Stimulated activated CD8-positive, alpha-beta memory T cell treated with anti-CD3 and anti-CD28 coated beads, Interleukin-7, amount 100 ng/mL, for 4 hours (primary cell): Measurements from ENCODE around the gene LGALS4.
"Not testable (repeated sequence)": the region's sequence is repeated elsewhere in the genome, so short reads cannot be mapped to it uniquely, and the experiment has no call there.

ENCODE experiments used
- DNase-seq, 2 donors: peaks; one replicate each; pipeline ENCODE4 v3.0.0-alpha.2; 2020; ENCODE audit warnings: low read depth in 2 of 2

LGALS4 gene, protein sequence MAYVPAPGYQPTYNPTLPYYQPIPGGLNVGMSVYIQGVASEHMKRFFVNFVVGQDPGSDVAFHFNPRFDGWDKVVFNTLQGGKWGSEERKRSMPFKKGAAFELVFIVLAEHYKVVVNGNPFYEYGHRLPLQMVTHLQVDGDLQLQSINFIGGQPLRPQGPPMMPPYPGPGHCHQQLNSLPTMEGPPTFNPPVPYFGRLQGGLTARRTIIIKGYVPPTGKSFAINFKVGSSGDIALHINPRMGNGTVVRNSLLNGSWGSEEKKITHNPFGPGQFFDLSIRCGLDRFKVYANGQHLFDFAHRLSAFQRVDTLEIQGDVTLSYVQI

DNA sequence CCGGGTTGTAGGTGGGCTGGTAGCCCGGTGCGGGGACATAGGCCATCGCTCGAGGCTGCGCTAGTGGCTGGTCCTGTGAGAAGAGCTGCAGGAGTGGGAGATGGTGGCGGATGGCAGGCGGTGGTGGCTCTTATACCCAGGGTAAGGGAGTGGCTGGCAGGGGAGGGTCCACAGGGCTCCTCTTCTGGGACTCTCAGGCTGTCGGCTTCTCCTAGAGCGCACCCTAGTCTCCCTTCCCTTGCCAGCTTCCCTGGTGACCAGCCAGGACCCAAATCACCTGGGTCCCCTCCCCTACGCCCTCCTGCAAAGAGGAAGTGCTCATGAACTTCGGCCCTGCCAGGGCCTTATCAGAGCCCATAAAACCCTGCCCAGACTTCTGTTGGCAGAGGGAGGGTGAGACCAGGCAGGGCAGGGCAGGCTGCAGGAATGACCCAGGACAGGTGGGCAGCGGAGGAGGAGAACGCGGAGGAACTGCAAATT lies at the start of gene LGALS4:
Gene LGALS4, minus strand, starts transcription at position 105 of the 480 bp plus-strand sequence. Its CDS starts 59 bp downstream, at position 46.
- DNase-seq, result no peak

DNA sequence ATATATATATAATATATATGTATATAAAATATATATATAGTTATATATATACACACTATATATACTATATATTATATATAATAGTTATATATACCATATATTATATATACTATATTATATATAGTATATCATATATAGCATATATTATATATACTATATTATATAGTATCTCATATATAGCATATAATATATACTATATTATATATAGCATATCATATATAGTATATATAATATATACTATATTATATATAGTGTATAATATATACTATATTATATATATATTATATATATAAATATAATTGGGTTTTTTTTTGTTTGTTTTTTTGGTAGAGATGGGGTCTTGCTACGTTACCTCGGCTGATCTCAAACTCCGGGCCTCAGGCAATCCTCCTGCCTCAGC lies 48.6 kb upstream of the LGALS4 start:
- DNase-seq, result no peak

DNA sequence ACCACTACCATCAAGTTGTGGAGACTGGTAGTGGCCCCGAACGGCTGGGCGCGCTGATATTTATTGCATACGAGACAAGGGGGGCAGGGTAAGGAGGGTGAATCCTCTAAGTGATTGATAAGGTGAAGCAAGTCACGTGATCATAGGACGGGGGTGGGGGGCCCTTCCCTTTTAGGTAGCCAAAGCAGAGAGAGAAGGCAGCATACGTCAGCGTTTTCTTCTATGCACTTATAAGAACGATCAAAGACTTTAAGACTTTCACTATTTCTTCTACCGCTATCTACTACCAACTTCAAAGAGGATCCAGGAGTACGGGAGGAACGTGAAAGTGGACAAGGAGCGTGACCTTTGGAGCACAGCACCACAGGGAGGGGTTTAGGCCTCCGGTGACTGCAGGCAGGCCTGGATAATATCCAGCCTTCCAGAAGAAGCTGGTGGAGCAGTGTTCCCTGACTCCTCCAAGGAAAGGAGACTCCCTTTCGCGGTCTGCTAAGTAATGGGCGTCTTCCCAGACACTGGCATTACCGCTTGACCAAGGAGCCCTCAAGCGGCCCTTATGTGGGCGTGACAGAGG lies 47.0 kb upstream of the LGALS4 start:
- DNase-seq, result not testable (repeated sequence)

DNA sequence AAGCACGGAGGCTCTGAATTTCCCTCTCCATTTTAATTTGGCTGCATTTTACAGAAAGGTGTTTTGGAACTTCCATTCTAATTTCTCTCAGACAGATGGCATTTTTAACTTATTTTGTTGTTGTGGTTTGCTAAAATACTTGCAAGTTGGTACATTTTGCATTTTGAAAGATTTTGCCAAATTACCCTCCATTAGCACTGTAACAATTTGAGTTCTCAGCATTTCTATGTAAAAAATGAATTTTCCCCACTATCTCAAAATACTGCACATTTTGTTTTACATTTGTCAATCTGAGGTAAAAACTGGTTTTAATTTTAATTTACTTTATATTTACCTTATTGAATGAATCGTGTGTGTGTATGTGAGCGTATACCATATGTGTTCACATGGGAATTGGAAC lies 44.1 kb upstream of the LGALS4 start:
- DNase-seq, result no peak

DNA sequence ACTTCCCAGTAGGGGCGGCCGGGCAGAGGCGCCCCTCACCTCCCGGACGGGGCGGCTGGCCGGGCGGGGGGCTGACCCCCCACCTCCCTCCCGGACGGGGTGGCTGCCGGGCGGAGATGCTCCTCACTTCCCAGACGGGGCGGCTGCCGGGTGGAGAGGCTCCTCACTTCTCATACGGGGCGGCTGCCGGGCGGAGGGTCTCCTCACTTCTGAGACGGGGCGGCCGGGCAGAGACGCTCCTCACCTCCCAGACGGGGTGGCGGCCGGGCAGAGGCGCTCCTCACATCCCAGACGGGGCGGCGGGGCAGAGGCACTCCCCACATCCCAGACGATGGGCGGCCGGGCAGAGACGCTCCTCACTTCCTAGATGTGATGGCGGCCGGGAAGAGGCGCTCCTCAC lies 43.0 kb upstream of the LGALS4 start:
- not testable (repeated sequence) for DNase-seq

DNA sequence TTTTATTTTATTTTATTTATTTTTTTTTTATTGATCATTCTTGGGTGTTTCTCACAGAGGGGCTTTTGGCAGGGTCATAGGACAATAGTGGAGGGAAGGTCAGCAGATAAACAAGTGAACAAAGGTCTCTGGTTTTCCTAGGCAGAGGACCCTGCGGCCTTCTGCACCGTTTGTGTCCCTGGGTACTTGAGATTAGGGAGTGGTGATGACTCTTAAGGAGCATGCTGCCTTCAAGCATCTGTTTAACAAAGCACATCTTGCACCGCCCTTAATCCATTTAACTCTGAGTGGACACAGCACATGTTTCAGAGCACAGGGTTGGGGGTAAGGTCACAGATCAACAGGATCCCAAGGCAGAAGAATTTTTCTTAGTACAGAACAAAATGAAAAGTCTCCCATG lies 42.2 kb upstream of the LGALS4 start:
- DNase-seq, result not testable (repeated sequence)

DNA sequence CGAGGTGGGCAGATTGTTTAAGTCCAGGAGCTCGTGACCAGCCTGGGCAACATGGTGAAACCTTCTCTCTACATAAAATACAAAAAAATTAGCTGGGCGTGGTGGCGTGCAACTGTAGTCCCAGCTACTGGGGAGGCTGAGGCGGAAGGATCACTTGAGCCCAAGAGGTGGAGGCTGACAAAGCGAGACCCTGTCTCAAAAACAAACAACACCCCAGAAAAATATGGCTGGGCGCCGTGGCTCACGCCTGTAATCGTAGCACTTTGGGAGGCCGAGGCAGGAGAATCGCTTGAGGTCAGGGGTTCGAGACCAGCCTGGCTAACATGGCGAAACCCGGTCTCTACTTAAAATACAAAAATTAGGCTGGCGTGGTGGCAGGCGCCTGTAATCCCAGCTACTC lies 40.5 kb upstream of the LGALS4 start:
- DNase-seq, result no peak

DNA sequence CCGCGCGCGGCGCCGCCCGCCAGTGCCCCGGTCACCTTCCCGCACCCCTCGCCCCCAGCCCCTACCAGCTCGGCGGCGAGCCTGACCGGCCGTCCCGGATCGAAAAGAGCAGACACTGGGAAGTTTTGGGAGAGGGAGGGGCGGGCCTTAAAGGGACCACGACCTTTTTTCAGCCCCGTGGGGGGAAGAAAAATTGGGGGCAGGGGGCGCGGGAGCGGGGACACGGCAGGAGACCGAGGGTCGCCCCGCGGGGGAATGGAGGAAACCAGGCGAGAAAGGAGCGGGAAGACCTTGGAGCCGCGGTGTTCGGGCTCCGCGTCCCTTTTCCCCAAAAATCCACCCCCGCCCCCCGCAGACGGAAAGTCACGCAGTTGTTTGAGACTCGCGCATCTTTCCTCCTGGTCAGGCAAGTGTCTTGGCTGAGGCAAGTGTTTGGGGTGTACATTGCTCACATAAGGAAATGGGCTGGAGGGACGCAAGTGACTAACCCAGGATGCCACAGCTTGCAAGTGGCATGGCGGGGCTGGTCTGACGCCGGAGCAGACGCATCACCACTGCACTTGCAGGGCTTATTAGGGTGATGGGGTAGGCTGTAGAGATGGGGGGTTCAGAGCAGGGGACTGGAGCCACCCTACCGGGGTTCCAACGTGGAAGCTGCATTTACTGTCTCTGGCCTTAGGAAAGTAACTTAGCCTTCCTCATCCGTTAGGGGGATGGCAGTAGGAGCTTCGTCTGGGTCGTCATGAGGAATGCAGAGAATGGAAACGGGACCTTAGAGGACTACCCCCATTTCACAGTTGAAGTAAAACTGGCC lies 39.7 kb upstream of the LGALS4 start:
- peak; percentile 55 to 60 for DNase-seq

DNA sequence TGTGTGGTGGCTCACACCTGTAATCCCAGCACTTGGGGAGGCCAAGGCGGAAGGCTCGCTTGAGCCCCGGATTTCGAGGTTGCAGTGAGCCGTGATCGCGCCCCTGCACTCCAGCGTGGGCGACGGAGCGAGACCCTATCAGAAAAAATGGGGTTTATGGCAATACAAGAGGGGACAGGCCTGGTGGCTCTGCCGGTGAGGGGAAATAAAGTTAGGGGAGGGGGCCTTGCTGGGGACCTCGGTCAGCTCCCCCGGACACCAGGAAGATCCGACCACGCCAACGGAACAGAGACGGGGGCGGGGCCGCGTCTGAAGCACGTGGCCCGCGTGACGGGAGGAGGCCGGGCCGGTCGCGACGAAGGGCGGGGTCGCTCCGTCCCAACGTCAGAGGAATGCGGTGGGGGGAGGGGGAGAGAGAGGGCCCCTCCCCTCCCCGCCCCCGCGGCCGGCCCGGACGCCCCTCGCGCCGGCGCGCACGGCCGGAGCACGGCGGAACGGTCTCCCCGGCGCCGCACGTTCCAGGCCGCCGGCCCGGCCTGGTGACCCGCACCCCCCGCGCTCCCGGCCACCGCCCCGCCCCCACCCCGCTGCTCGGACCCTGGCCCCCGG lies 39.0 kb upstream of the LGALS4 start:
- peak; percentile 83 to 89 for DNase-seq

DNA sequence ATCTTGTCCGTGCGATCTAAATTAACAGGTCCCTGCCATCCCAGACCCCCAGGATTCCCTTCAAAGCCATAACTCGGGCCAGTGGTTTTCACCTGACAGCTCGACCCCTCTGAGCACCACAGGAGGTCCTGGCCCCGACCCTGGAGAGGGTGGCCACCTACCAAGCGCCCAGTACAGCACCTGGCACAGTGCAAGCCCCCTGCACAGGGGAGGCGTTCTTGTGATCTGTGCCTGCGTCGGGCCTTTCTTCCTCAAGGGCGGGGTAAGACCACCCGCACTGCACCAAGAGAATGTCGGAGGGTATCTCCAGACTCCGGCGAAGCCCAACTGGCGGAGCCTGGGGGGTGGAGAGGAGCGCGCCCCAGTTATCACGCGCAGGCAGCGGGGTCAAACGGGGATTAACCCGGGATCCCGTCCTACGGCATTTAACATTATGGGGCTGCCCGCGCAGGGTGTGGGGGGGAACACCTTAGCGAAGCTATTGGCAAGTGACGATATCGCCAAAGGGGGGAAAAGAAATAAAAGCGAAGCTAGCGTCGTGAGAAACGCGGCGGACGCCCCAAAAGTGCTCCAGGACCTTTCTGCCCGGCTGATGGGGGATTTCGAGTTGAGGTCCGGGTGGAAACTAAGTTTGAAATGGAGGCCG lies 38.4 kb upstream of the LGALS4 start:
- no peak for DNase-seq

DNA sequence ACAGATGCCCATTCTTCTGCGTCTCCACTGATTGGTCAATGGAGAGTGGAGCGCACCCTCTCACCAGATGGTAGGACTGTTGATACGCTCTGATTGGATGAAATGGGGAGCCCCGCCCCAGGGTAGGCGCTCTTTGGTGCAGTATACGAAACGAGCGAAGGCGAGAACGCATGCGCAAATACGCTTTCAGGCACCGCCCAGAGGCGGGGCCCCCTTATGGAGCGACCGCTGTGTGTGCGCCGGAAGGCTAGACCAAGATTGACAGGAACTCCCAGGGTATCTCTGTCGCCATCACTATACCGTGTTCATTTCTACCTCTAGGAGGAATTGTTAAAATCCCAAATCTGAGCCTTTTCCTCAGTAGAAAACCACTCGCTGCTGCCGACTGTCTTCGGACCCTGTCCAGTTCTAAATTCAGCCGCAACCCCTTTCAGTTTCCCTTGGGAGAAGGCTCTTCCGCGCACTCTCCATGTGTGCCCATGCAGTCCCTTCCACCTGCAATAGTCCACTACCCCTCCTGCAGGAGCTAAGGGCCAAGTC lies 37.8 kb upstream of the LGALS4 start:
- peak; percentile 98 to 99 for DNase-seq

DNA sequence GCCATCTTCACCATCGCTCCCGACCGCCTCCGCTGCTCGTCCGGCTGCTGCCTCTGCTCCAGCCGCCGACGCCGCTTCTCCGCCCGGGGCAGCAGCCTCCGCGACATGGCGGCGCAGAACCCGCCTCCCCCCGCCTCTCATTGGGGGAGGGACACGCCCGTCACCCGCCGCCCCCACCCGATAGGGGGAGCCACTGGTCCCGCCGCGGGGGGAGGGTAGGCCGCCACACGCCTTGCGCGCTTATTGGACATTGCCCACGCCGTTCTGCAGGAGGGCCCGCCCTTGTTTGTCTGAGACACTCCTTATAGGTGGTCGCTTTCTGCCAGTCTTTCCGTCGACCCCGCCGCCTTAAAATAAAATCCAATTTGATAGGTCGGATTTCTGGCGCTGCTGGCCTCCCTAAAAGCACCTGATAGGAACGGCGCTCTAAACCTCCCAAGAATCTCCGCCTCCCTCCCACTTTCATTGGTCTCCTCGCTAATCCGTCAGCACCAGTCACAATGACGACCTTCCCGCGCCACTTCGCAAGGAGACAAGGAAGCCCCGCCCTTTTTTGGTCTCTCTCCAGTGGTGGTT lies 37.2 kb upstream of the LGALS4 start, which contains the start of gene HNRNPL:
Gene HNRNPL, minus strand, starts transcription at position 127 of the 576 bp plus-strand sequence. Its CDS starts 20 bp downstream, at position 107.
- peak; percentile 99 for DNase-seq

DNA sequence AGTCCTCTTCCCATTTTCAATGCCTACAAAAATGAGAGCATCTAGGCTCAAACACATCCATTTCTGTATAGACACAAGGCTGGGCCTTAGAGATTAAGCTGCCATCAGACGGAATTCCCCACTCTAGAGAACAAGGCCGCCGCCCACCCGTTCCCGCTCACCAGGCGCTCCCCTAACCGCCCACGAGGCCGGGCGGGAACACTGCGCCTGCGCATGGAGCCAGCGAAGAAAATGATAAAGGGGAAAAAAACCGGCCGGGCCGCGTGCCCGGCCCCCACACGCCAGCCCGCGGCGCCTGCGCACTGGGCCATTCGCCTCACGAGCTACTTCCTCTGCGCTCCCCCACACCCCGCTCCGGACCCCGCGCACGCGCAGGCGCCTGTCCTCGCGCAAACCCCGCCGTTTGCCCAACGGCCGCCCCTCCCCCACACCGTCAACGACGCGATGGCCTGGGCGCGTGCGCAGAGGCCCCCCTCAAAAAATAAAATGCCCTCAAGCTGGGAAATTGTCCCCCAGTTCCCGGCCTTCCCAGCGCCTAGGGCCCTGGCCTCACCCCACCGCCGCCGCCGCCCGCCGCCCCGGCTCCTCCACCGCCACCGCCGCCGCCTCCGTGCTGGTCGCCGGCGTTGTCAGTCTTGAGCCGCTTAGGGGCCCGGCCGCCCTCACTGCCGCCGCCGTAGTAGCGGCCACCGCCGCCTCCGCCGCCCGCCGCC lies 36.6 kb upstream of the LGALS4 start:
- peak; percentile 97 to 99 for DNase-seq

DNA sequence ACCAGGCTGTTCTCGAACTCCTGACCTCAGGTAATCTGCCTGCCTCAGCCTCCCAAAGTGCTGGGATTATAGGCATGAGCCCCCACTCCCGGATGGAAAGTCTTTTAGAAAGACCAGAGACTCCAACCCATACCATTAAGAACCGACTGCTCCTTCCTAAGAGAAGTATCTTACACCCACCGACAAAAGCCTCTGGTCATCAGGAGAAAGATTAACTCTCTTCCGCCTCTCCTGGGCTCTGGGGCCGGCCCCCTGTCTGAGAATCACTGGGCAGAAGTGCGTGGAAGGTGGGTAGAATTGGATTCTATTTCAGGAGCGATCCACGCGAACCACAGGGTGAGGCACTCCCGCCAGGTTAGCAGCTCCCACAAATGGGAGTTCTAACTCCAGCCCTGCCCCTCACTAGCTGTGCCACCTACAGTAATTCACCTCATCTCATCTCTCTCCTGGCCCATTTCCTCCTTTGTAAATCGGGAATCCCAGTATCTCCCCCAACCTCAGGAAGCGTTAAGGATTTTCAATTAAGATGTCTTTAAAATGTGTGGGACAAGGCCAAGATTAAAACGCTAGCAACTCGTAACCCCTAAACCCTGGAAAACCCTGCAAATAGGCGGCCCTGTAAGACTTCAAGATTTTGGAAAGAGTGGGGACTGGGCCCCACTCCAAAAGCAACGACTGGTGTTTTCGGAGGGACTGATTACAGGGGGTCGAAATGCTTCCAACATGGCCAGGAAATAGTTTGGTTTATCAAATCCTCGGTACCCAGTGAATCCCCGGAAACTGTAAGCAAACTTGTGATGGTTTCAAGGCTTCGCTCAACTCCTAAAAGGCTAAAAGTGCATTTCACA lies 35.8 kb upstream of the LGALS4 start:
- DNase-seq, result no peak

DNA sequence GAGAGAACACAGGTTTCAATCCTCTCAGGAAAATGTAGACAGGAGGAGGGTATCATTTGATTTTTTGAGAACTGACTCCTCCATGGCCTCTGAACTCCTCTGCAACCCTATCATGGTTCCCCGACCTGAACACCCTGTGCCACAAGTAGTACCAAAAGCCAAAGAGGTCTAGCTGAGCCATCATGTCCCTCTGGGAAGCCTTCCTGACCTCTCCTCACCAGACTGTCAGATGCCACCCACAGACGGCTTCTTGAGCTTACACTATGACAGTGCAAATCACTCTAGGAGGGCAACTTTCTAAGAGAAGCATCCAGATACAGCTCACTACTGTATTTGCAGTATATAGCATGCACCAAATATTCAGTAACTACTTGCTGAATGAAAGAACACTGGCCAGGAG lies 33.4 kb upstream of the LGALS4 start:
- no peak for DNase-seq

DNA sequence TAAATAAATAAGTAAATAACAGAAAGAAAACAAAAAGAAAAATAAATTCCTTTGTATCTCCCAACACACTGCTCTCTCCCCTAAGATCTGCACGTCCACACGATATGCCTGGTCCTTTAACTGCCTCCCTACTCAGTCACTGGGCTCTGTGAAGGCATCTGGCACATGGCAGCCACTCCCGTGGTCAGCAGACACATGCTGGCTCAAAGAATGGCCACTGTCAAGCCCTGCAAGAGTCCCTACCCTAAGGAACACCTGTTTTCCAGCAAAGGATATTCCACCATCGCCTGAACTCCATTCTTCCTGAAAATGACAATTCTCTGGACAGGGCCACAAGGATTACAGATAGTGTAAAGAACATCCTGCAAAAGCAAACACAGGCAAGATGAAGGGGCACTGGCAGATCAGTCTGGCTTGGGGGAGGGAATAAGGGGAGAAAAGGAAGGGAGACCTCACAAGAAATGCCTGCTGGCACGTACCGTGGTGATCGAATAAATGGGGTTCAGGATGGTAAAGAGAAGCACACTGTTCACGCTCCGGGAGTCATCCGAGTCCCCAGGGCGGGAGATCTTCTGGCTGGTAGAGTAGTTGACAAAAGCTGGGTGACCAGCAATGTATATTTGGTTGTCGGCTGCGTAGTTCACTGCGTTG lies 32.8 kb upstream of the LGALS4 start:
- no peak for DNase-seq

DNA sequence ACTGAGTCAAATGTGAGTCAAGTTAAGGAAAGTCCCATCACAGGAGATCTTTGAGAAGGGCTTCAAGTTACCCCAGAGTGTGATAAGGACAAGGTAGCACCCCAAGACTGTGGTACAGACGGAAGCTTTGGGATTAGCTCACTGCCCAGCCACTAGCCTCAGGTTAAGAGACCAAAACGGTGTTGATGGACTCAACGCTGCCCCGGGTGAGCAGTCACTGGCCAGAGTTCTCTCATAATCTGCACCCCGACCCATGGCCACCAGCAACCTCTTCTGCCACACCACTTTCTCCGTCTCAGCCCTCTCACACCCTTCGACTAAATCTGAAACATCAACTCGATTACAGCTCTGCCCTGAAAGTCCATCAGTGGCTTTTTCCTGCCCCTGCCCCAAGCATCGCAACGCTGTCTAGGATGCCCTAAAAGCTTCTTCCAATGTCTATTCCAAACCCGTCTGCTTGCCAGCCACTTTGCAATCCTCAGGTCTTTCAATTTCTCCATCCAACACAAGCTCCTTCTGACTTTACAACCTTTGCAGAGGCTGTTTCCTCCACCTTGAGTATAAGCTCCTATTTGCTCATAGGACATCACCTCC lies 31.4 kb upstream of the LGALS4 start:
- no peak for DNase-seq

DNA sequence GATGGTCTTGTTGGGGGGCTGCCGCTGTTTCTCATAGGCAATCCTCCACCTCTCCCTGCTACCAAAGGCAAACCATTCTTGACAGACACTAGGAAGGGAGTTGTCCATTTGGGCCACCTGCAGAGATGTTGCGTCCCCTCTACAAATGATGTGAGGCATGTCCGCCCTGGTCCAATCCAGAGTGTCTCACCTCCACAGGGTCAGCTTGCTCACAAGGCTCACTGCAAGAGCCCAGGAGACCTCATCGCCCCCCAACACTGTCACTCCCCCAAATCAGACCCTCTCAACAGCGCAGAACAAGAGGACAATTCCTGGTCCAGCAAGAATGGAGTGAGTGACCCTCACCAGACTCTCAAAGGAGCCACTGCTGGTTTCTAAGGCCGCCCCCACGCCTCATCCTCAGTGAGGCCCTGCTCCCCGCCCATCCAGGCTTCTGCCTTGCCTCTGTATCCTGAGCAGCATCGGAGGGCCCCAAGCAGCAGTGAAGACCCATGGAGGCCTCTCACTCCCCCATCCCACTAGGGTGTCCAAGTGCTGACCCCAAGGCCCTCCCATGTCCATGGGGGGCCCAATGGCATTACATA lies 30.5 kb upstream of the LGALS4 start:
- DNase-seq, result no peak
